ENCODE data around the gene ZNF592. TPM values are rescaled to one million over a fixed set of nuclear protein-coding genes. Genes with fewer than 3 reads are reported as not detected.

The ZNF592 gene
- polyA plus RNA-seq, 2 of the 4 experiments (the other 2 are of a cell fraction), result 12.4 to 13.9 TPM

- TF ChIP-seq SREBF2 (IDR thresholded peaks at IDR 0.05), result no peak
- no peak for TF ChIP-seq MAX (IDR thresholded peaks at IDR 0.05)
- no peak for TF ChIP-seq PBX3 (IDR thresholded peaks at IDR 0.05)
These were observed 45.8 kb downstream of the ZNF592 start (continued) for GRCh38 chr15:84794162-84794547.

GRCh38 chr15:84795186-84795585 lies 46.8 kb downstream of the ZNF592 start:
- ATAC-seq, result no peak
- WGBS (ENCODE audit: missing lambda C conversion rate), result 92% methylated on average over 3 of the region's 3 CpGs
- DNase-seq (ENCODE audit: low read depth in 1 of 2, low spot score in 1 of 2), result no peak
- no peak overlapping the region for H3K27ac ChIP-seq
- CTCF ChIA-PET, result no interaction called here
- no peaks in the 10 kb centered on the region for H3K9me3 ChIP-seq
- H3K4me1 ChIP-seq, result no peaks in the 10 kb centered on the region
- FAIRE-seq, result no peak
- H3K4me2 ChIP-seq, result no peak overlapping the region
- TF ChIP-seq JUN (IDR thresholded peaks at IDR 0.05) (no peak), EP300 (IDR thresholded peaks at IDR 0.05) (no peak), MAZ (IDR thresholded peaks at IDR 0.05; ENCODE audit: borderline replicate concordance, low read depth, low read length) (no peak), CHD4 (IDR thresholded peaks at IDR 0.05; ENCODE audit: borderline replicate concordance) (no peak), BCL3 (IDR thresholded peaks at IDR 0.05) (no peak), ELK1 (IDR thresholded peaks at IDR 0.05; ENCODE audit: low read depth, low read length) (no peak), MYC (IDR thresholded peaks at IDR 0.05; ENCODE audit: borderline replicate concordance, low read length) (no peak), ZFP36 (IDR thresholded peaks at IDR 0.05; ENCODE audit: borderline replicate concordance, partially characterized antibody) (no peak), CEBPB (IDR thresholded peaks at IDR 0.05) (no peak), SREBF2 (IDR thresholded peaks at IDR 0.05) (no peak), SMC3 (IDR thresholded peaks at IDR 0.05) (no peak), TP53 (CRISPR knock-in tag; IDR thresholded peaks at IDR 0.05) (no peak)
- H3K4me3 ChIP-seq, result no peak overlapping the region
- POLR2A ChIA-PET, result no interaction called here

- Histone ChIP-seq H3K27ac (no peak overlapping the region), H3K4me1 (no peaks in the 10 kb centered on the region), H3K4me3 (no peak overlapping the region), H3K4me2 (no peak overlapping the region), H3K9me3 (no peaks in the 10 kb centered on the region)
- 92% methylated on average over 4 of the region's 4 CpGs for whole genome bisulfite sequencing (ENCODE audit: missing lambda C conversion rate)
- POLR2A ChIA-PET, result no interaction called here
- CTCF ChIA-PET, result no interaction called here
- TF ChIP-seq E2F6 (IDR thresholded peaks at IDR 0.05; ENCODE audit: borderline replicate concordance, low read depth) (no peak), USF2 (IDR thresholded peaks at IDR 0.05) (no peak), REST (IDR thresholded peaks at IDR 0.05) (no peak), NPAS2 (CRISPR knock-in tag; IDR thresholded peaks at IDR 0.05; ENCODE audit: borderline replicate concordance) (no peak), CBX2 (IDR thresholded peaks at IDR 0.05; ENCODE audit: borderline replicate concordance, low read depth) (no peak), FOXS1 (CRISPR knock-in tag; IDR thresholded peaks at IDR 0.05) (no peak)
- FAIRE-seq (no peak), DNase-seq (ENCODE audit: low read depth in 1 of 2, low spot score in 1 of 2) (no peak), ATAC-seq (no peak)
These were observed 48.8 kb downstream of the ZNF592 start for GRCh38 chr15:84797212-84797611.
